ENCODE results near the gene EPC1.
"Not testable (repeated sequence)": the region's sequence is repeated elsewhere in the genome, so short reads cannot be mapped to it uniquely, and the experiment has no call there.

The EPC1 gene, protein sequence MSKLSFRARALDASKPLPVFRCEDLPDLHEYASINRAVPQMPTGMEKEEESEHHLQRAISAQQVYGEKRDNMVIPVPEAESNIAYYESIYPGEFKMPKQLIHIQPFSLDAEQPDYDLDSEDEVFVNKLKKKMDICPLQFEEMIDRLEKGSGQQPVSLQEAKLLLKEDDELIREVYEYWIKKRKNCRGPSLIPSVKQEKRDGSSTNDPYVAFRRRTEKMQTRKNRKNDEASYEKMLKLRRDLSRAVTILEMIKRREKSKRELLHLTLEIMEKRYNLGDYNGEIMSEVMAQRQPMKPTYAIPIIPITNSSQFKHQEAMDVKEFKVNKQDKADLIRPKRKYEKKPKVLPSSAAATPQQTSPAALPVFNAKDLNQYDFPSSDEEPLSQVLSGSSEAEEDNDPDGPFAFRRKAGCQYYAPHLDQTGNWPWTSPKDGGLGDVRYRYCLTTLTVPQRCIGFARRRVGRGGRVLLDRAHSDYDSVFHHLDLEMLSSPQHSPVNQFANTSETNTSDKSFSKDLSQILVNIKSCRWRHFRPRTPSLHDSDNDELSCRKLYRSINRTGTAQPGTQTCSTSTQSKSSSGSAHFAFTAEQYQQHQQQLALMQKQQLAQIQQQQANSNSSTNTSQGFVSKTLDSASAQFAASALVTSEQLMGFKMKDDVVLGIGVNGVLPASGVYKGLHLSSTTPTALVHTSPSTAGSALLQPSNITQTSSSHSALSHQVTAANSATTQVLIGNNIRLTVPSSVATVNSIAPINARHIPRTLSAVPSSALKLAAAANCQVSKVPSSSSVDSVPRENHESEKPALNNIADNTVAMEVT

DNA sequence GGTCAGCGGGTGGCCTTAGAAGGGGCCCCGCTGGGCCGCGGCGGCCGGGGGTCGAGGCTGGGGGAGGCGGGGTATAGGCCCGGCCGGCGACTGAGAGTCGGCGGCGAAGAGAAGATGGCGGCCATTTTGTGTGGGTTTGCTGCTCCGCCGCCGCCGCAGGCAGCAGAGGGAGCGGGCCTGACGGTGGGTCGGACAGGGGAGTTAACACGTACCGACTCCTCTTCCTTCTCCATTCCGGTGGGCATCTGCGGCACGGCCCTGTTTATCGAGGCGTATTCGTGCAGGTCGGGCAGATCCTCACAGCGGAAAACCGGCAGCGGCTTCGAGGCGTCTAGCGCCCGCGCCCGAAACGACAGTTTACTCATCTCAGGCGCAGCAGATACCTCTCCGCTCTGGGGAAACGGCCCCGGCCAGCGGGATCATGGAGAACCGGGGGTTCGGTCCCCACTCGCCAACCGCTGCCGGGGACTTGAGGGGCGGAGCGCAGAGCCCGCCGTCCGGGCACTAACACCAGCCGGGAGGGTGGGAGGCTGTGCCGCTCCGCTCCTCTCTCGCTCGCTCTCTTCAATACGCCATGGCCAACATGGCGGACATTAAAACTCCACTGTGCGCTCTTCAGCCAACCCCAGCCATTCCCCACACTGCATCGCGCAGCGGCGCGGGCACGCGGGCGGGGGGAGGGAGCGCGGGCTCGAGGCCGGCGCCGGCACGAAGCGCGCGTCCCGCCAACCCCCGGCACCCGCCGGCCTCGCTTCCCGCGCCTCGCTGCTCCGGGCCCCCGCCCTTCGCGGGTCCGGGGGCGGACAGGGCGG lies at the start of gene EPC1:
Gene EPC1, minus strand, starts transcription at position 608 of the 812 bp plus-strand sequence. Its CDS starts 243 bp downstream, at position 365.
- peak; percentile 89 for DNase-seq

DNA sequence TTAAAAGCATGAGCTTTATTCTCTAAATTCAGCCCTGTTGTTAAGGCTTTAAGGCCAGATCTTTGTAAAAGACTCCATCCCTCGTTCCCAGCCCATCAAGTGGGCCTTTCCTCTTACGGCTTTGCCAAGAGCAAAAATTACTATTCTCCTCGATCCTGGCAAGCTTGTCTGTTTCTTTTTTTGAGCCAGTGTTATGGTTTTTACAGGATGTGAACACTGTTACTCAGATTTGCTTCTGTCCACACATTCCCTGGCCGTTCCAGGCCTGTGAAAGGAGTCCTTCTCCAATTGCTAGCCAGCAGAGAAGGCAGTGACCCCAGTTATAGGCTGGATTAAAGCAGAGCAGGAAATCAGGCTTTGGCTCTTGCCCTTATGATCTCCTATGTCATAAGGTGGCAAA lies 47.0 kb upstream of the EPC1 start:
- no peak for DNase-seq

DNA sequence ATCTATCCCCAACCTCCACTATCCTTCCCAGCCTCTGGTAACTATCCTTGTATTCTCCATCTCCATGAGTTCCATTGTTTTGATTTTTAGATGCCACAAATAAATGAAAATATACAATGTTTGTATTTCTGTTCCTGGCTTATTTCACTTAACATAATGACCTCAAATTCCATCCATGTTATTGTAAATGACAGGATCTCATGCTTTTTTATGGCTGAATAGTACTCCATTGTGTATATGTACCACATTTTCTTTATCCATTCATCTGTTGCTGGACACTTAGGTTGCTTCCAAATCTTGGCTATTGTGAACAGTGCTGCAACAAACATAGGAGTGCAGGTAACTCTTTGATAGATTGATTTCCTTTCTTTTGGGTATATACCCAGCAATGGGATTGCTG lies 45.3 kb upstream of the EPC1 start:
- not testable (repeated sequence) for DNase-seq

DNA sequence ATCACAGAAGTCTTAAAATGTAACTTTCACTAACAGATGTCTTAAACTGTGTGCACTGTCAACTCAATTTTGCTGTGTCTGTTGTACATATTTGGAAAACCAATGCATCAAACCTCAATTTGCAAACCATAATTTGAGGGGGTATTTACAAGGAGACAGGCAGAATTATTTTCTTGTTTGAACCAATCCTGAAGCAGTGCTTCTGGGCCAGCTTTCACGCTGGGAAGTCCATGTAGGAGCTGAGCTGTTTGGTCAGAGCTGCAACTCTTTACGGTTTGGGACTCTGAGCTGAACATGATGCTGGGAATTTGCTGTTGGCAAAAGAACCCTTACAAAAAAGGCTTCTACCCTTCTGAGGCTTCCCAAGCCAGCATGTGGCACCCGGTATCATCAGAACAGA lies 43.2 kb upstream of the EPC1 start:
- no peak for DNase-seq

DNA sequence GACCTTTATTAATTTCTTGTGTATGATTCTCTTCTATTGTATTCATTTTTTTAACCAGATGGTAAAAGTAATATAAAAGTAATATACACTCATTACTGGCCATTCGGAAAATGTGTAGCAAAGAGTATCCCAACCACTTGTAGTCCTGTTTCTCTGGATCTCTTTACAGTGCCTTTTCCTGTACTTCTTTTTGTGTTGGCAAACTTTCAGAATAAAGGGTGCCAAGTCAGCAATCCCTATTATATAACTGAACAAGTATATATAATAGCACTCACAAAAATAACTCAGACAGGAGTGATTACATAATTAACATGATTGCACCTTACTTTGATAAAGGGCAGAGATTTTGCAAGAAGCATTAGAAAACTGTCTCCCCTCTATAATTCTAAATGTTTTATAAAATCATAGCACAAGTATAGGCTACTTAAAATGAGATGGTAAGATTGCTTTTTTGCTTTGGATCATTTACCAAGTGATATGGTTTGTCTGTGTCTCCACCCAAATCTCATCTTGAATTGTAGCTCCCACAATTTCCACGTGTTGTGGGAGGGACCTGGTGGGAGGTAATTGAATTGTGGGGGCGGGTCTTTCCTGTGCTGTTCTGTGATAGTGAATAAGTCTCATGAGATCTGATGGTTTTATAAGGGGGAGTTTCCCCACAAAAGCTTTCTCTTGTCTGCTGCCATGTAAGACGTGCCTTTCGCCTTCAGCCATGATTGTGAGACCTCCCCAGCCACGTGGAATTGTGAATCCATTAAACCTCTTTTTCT lies 41.5 kb upstream of the EPC1 start:
- no peak for DNase-seq

DNA sequence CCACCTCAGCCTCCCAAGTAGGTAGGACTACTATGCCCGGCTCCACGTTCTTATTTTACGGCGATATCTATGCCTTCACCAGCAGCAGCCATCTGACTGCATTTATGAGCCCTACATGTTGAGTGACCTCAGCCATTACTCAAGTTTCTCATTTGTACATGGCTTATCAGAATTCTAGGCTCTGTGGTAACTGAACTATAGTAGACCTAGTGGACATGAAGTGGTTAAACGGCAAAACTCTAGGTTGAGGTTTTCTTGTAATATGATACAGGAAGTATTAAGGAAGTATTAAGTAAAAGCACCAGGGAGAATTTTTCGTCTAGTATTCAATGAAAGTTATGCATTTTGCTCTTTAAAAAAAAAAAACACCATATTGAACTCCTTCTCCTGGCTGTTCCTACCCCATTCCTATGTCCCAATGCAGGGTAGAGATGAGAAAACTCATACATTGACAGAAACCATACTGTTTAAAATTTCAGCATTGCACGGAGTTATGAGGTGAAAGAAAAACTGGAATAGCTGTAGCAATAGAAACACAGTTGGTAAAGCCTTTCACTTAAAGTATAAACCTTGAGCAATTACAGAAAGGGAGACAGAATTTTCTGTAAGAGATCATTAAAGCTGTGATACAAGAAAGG lies 39.8 kb upstream of the EPC1 start:
- DNase-seq, result no peak

DNA sequence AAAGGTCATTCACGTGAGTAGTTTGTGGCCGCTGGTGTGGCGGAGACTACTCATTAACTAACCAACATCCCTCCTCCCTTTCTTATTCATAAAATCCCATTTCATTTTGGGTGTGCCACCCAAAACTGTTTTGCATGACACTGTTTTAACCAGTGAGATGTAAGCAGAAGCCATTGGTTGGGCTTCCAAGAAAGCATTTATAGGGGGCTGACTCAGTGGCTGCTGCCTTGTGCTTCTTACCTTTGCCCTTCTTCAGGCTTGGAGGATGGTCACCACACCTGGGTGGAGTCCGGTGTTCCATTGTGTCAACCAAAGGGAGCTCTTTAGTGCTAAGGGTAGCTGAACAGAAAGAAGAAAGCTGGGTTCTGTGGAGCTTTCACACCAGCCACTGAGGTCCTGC lies 37.2 kb upstream of the EPC1 start:
- no peak for DNase-seq

DNA sequence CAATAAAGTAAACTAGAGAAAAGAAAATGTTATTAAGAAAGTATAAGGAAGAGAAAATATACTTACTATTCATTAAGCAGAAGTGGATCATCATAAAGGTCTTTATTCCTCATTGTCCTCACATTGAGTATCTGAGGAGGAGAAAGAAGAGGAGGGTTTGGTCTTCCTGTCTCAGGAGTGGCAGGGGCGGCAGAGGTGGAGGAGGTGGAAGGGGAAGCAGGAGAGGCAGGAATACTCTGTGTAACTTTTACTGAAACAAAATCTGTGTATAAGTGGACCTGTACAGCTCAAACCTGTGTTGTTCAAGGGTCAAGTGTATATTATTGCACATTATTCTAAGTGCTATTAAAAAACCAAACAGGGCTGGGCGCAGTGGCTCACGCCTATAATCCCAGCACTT lies 34.2 kb upstream of the EPC1 start:
- DNase-seq, result no peak

DNA sequence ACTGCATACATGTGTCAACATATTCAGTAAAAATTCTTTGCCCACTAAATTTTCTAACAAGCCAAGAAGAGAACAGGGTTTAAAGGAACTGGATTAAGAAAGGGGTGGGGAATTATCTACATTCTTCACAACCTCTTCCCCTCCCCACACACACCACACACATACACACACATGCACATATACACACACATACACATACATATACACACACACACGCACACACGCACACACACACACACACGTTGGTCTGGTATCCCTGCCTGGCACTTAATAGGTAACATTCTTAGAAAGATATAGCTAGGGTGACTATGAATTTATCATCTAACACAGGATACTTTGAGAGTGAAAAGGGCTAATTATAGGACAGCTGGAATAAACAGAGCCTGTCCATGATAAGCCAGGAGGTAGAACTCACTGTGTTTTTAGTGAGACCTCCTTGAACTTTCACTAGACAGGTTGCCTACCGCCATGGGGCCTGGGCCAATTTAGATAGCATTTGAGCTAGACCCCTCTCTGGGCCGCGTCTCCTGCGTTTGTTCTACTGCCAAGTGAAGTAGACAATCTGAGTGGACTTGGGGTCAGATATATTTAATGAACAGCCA lies 33.1 kb upstream of the EPC1 start:
- no peak for DNase-seq

DNA sequence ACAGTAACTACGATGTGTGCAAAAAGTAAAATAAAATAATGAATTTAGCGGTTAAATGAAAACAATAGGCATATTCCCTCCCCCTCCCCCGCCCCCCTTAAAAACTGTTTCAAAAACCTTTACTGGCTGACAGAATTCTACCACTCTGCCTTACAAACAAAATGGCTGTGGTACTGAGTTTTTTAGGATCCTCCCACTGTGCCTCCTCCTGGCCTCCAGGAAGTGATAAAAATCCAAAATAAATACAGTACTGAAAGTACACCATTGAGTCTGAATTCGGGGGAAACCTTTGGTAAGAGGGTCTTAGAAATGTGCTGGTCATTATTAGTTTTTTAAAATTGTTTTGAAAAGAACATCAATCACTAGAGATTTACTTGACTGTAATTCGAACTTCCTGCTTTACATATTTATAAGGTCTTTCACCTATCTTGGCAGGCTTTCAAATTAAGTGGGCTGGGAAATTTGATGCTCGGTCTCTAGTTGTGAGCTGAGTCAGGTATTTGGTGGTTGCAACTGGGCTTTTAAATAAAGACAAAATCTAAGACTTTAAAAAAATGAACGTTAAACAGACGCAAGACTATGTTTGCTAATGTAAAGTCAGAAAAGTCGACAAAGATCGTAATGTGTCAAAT lies 32.5 kb upstream of the EPC1 start:
- DNase-seq, result peak; percentile 46

DNA sequence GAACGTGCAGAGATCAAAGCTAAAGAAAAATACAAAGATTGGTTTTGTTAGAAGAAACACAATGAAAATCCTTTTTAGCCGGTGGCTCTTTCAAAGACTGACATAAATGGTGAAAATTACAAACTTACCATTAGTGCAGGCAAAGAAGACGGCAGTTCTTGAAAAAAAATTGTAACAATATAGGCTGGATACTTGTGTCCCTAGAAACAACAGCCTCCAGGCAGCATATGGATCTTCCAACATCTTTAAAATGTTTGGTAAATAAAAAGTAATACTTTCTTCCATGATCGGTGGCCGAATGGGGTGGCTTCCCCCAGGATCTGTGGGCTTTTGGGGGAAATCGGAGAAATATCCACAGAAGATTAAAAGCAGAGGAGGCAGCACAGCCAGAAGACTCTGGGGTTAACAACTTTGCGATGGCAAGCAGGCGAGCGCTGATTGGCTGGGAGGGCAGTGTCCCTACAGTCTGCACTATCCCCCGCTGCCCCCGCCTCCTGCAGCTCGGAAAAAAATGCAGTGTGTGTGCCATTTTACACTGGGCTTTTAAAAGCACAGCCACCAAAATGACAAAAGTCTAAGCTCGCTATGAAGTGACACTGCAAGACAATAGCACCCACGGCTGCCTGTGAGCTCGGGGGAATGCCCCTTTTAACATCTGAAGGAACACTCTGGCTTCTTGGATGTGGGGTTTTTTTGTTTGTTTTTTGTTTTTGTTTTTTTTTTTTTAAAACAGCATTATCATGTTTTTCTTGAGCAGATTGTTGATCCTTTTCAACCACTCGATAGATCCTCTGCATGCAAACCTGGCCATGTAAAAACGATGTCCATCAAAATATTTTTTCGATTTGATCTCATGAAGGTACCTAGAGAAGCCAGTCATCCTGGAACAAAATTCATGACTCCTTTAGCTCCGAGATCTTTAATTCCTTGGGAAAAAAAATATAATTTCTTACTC lies 31.7 kb upstream of the EPC1 start:
- DNase-seq, result peak; percentile 93

DNA sequence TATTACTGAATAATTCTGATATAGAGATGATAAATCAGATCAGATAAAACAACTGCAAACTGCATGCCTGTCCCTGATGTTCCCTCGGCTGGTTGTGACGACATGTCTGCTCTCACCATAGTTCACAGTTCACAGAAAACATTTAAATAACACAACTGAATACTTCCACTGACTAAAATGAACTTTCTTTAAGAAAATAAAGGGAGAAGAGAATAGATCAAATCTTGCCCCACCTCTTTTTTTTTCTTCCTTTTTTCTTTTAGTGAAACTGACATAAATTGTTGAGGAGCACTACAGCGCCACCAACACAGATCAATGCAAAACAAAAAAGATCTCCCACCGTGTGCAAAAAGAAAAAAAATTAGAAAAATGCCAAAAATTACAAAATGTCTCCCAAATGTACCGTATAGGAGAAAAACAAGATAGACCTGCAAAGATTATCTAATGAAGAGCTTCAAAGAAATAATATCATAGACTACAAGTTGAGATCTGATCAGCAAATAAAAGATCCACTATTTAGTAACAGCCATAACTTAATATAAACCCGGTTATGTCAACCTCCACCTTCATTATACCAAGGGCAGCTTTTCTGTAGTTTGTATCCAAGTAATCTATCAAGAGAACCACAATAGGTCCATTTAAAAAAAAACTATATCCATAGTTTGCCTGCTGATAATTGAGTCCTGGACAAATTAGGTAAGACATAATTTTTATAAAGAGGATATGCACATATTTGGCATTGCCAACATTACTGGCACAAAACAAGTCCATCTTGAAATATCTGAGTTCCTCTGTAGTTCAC lies 30.7 kb upstream of the EPC1 start:
- peak; percentile 49 for DNase-seq

DNA sequence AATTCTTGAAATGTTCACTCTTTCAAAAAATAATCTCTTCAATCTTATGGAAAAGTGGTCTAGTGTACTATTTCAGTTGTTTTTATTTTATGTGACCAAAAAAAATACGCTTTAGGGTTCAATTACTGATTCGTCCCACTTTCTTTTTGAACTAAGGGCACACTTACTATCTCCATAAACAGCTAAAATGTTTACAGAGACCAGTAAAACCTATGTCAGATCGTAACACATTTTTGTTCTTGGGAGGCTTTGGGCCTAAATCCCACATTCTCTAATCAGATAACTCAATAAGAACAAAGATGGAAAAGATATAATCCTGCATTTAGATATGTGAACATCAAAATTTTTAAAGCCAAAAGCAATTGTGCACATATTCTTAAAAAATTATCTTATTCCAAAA lies 29.8 kb upstream of the EPC1 start:
- DNase-seq, result no peak

DNA sequence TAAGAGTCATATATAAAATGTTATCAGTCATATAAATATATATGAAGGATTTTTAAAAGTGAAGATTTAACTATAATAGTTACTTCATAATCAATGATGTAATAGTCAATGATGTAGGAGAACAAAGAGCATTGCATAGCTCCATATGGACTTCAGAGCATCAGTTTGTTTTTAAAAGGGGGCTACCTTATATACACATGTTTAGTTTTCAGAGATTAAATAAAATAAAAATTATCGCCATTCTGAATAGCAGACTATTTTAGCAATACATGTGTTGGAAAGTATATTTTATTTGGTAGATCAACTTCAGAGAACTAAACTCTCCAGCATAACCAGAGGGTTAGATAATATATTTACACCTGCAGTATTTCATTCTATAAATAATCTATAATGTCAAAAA lies 29.1 kb upstream of the EPC1 start:
- no peak for DNase-seq

DNA sequence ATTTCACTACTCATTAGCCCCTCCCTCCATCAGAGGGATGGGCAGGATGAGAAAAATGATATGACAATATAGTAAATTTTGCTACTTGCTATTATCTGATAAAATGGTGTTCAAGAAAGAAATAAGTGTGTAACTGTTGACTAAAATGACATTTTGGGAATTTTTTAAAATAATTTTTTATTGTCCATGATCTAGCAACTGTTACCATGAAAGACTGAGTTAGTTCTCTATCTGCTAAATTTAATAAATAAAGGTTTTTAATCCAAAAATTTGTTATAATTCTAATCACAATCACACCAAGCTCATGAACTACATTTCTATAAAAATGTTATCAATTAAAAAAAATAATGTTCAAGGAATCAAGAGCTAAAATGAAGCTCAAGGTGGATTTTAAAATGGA lies 28.7 kb upstream of the EPC1 start:
- DNase-seq, result no peak

DNA sequence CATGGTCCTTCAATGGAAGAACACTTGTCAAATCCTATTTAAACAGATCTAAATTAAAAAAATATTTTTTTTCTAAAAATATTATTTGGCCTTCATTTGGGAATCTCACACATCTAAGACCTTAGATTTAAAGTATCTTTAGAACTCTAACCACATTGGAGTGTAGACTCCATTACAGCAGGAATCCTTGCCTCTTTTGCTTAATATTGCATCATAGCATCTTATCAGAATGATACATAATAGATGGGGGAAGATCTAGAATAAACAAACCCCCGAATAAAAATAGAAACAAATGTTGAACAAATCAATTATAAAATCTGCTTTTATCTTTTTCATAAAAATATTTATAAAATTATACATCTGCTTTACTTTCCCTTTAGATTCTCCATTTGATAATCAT lies 27.6 kb upstream of the EPC1 start:
- no peak for DNase-seq

DNA sequence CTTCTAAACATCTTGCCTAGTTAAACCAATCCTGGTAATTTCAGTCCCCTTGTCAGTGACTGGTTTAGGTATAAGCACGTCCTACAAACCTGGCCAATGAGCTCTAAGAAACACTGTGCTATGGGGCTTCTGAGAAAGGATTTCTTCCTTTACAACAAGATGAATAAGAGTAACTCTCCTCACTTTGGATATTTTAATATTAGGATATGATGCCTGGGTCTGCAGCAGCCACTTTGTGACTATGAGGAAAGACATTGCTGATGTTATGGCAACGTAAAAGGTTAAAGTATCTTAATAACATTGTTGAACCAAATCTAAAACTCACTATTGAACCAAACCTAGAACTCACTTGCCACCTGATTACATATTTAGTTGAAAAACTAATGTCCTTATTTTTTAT lies 26.5 kb upstream of the EPC1 start:
- DNase-seq, result no peak

DNA sequence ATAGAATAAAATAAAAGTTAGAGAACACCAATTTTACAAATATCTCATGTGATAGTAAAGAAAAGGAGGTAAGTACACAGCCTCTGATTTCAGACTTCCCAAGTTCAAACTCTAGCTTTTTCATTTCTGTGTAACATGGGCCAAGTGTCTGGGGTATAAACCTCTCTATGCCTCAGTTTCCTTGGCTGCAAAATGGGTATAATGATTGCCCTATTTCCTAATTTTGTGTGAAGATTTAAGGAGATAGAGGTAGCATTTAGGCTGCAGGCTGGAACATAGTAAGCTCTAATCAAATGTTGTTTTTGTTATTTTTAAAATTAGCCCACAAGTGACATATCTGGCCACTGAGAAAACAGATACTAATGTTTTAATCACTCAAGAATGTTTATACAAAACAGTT lies 26.1 kb upstream of the EPC1 start:
- no peak for DNase-seq

Measured in CD4-positive, alpha-beta T cell treated with Interleukin-6 for 4 hours (primary cell).